ENCODE data around the gene SH3PXD2A.

SH3PXD2A gene

GRCh38 chr10:103692436-103692951 is 162.9 kb downstream of the SH3PXD2A start (continued):
- TF ChIP-seq ZNF501 (tag by site-specific recombination; IDR thresholded peaks at IDR 0.05): no peak
- peak; percentile 91 for TF ChIP-seq ZNF335 (tag by site-specific recombination; conservative IDR thresholded peaks at IDR 0.05)
- no peak for TF ChIP-seq ZSCAN5A (tag by site-specific recombination; IDR thresholded peaks at IDR 0.05)
- no peak for TF ChIP-seq ZNF621 (tag by site-specific recombination; IDR thresholded peaks at IDR 0.05)
- TF ChIP-seq ZNF248 (tag by site-specific recombination; IDR thresholded peaks at IDR 0.05): no peak
- no peak for TF ChIP-seq ZNF223 (tag by site-specific recombination; IDR thresholded peaks at IDR 0.05)

GRCh38 chr10:103691723-103692435 is 163.5 kb downstream of the SH3PXD2A start:
- ChIA-PET POLR2A (no interaction called here), CTCF (interaction anchor here (0.8 kb wide), 1 partner anchor 33 kb away, joined by 4 read pairs; no protein-coding TSS in a partner anchor)
- Histone ChIP-seq H3K27ac (ENCODE audit: extremely low read depth, low read depth, low read length) (no peak overlapping the region), H3K36me3 (ENCODE audit: control insufficient read depth in 2 of 2, insufficient read depth in 1 of 2, low read length in 2 of 2) (no peaks in the 10 kb centered on the region), H3K4me3 (ENCODE audit: low read depth, low read length) (no peak overlapping the region), H3K4me1 (ENCODE audit: control insufficient read depth, insufficient read depth, low read length) (no peaks in the 10 kb centered on the region; the same call in 1 of the 2 replicates), H3K9me3 (ENCODE audit: control insufficient read depth, insufficient read depth, low read depth, low read length) (no peaks in the 10 kb centered on the region)
- TF ChIP-seq ZNF596 (tag by site-specific recombination; IDR thresholded peaks at IDR 0.05): no peak
- no peak for TF ChIP-seq ZNF114 (tag by site-specific recombination; IDR thresholded peaks at IDR 0.05)
- peak; percentile 65; the same call in 1 of the 2 replicates for TF ChIP-seq ZNF311 (tag by site-specific recombination; IDR thresholded peaks at IDR 0.05; ENCODE audit: borderline replicate concordance)
- TF ChIP-seq ZNF146 (tag by site-specific recombination; IDR thresholded peaks at IDR 0.05): no peak
- no peak for TF ChIP-seq ZNF239 (tag by site-specific recombination; IDR thresholded peaks at IDR 0.05)
- TF ChIP-seq ZNF624 (tag by site-specific recombination; IDR thresholded peaks at IDR 0.05): peak; percentile 41; the same call in 1 of the 2 replicates
- no peak for TF ChIP-seq ZBTB7A (tag by site-specific recombination; IDR thresholded peaks at IDR 0.05; ENCODE audit: low read depth)
- TF ChIP-seq ZNF830 (tag by site-specific recombination; IDR thresholded peaks at IDR 0.05; ENCODE audit: low read depth): no peak
- TF ChIP-seq KLF17 (tag by site-specific recombination; IDR thresholded peaks at IDR 0.05): no peak; the same call in 1 of the 2 replicates
- no peak for TF ChIP-seq INSM2 (tag by site-specific recombination; IDR thresholded peaks at IDR 0.05)
- TF ChIP-seq ZNF398 (tag by site-specific recombination; IDR thresholded peaks at IDR 0.05): peak; percentile 46; the same call in 1 of the 2 replicates
- TF ChIP-seq ZNF521 (tag by site-specific recombination; IDR thresholded peaks at IDR 0.05): no peak
- TF ChIP-seq, protein P1, sequence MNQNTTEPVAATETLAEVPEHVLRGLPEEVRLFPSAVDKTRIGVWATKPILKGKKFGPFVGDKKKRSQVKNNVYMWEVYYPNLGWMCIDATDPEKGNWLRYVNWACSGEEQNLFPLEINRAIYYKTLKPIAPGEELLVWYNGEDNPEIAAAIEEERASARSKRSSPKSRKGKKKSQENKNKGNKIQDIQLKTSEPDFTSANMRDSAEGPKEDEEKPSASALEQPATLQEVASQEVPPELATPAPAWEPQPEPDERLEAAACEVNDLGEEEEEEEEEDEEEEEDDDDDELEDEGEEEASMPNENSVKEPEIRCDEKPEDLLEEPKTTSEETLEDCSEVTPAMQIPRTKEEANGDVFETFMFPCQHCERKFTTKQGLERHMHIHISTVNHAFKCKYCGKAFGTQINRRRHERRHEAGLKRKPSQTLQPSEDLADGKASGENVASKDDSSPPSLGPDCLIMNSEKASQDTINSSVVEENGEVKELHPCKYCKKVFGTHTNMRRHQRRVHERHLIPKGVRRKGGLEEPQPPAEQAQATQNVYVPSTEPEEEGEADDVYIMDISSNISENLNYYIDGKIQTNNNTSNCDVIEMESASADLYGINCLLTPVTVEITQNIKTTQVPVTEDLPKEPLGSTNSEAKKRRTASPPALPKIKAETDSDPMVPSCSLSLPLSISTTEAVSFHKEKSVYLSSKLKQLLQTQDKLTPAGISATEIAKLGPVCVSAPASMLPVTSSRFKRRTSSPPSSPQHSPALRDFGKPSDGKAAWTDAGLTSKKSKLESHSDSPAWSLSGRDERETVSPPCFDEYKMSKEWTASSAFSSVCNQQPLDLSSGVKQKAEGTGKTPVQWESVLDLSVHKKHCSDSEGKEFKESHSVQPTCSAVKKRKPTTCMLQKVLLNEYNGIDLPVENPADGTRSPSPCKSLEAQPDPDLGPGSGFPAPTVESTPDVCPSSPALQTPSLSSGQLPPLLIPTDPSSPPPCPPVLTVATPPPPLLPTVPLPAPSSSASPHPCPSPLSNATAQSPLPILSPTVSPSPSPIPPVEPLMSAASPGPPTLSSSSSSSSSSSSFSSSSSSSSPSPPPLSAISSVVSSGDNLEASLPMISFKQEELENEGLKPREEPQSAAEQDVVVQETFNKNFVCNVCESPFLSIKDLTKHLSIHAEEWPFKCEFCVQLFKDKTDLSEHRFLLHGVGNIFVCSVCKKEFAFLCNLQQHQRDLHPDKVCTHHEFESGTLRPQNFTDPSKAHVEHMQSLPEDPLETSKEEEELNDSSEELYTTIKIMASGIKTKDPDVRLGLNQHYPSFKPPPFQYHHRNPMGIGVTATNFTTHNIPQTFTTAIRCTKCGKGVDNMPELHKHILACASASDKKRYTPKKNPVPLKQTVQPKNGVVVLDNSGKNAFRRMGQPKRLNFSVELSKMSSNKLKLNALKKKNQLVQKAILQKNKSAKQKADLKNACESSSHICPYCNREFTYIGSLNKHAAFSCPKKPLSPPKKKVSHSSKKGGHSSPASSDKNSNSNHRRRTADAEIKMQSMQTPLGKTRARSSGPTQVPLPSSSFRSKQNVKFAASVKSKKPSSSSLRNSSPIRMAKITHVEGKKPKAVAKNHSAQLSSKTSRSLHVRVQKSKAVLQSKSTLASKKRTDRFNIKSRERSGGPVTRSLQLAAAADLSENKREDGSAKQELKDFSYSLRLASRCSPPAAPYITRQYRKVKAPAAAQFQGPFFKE (tag by site-specific recombination; IDR thresholded peaks at IDR 0.05; ENCODE audit: borderline replicate concordance): no peak
- TF ChIP-seq KLF8 (tag by site-specific recombination; IDR thresholded peaks at IDR 0.05): no peak
- TF ChIP-seq ZNF530 (tag by site-specific recombination; IDR thresholded peaks at IDR 0.05; ENCODE audit: low read depth): no peak
- TF ChIP-seq ZBTB20 (tag by site-specific recombination; IDR thresholded peaks at IDR 0.05): peak; percentile 47; the same call in 1 of the 2 replicates
- TF ChIP-seq ZNF654 (tag by site-specific recombination; IDR thresholded peaks at IDR 0.05; ENCODE audit: low read depth): no peak
- TF ChIP-seq ZNF214 (tag by site-specific recombination; IDR thresholded peaks at IDR 0.05; ENCODE audit: borderline replicate concordance): no peak
- TF ChIP-seq YY2 (tag by site-specific recombination; IDR thresholded peaks at IDR 0.05): no peak
